ENCODE measurements around the gene TAF12. TPM values are rescaled to one million over a fixed set of nuclear protein-coding genes. Genes with fewer than 3 reads are reported as not detected.

Gene TAF12
- total and polyA plus RNA-seq, 2 of the 4 experiments (the other 2 are of a cell fraction) = 28.8 to 31.7 TPM

GRCh38 chr1:28682840-28683239, 40.0 kb upstream of the TAF12 start:
- H4K5ac ChIP-seq (ENCODE audit: low read depth, low read length) = no peak overlapping the region
- intact Hi-C loops (cut with micrococcal nuclease) (no loop called here), dilution Hi-C loops (cut with HindIII; ENCODE audit: low sequenced_read_pairs, unreplicated experiment) (no loop called here), in situ Hi-C loops (cut with MboI; ENCODE audit: low sequenced_read_pairs) (no loop called here)
- no peak overlapping the region for H3K9ac ChIP-seq (ENCODE audit: low read depth, low read length)
- no peak overlapping the region for H3K4me2 ChIP-seq (ENCODE audit: low read depth, low read length)
- H3K56ac ChIP-seq (ENCODE audit: extremely low read depth, insufficient read depth, low read length) = peak overlapping the region; percentile 20; the same call in 1 of the 2 replicates
- H4K20me1 ChIP-seq (ENCODE audit: insufficient read depth, low read length) = no peaks in the 10 kb centered on the region
- H3K27me3 ChIP-seq (ENCODE audit: control insufficient read depth, insufficient read depth, low read length) = no peaks in the 10 kb centered on the region
- H3K18ac ChIP-seq (ENCODE audit: low read depth, low read length) = no peak overlapping the region
- H2BK5ac ChIP-seq (ENCODE audit: low read depth, low read length, poor library complexity, severe bottlenecking) = no peak overlapping the region
- no peaks in the 10 kb centered on the region for H3K9me3 ChIP-seq (ENCODE audit: control insufficient read depth, insufficient read depth, low read length)
- H2BK120ac ChIP-seq (ENCODE audit: low read depth, low read length) = no peak overlapping the region
- peaks cover 12 to 34% of the 10 kb centered on the region in 2 experiments for H3K79me1 ChIP-seq (ENCODE audit: low read depth in 1 of 2, low read length in 2 of 2)
- DNase-seq (peak; percentile 31), ATAC-seq (ENCODE audit: low read depth) (no peak)
- no TSS peak for BruUV-seq (replicated peaks)
- H3K9me1 ChIP-seq (ENCODE audit: insufficient read depth, low read length) = peaks cover 8% of the 10 kb centered on the region; the same call in 1 of the 2 replicates
- H2BK20ac ChIP-seq (ENCODE audit: low read depth, low read length) = no peak overlapping the region
- H3K14ac ChIP-seq (replicated peaks; ENCODE audit: low read depth, low read length) = no peak overlapping the region
- H2AFZ ChIP-seq (replicated peaks; ENCODE audit: low read length, poor library complexity) = no peak overlapping the region
- no peak overlapping the region for H2AK9ac ChIP-seq (replicated peaks; ENCODE audit: low read depth, low read length, poor library complexity)
- no peak overlapping the region for H3K4ac ChIP-seq (ENCODE audit: low read depth, low read length)
- H4K8ac ChIP-seq (ENCODE audit: low read depth in 2 of 2, low read length in 2 of 2) = no peak overlapping the region
- TF ChIP-seq RFX5 (IDR thresholded peaks at IDR 0.05; ENCODE audit: low read depth, low read length) = no peak
- TF ChIP-seq NFE2L2 (IDR thresholded peaks at IDR 0.05; ENCODE audit: low read depth, low read length) = no peak
- no peak for TF ChIP-seq SMC3 (IDR thresholded peaks at IDR 0.05; ENCODE audit: low read depth, low read length)
- TF ChIP-seq FOS (IDR thresholded peaks at IDR 0.05; ENCODE audit: low read depth, low read length) = no peak
- no peak for TF ChIP-seq CHD1 (IDR thresholded peaks at IDR 0.05; ENCODE audit: low read depth, low read length)
- TF ChIP-seq RAD21 (IDR thresholded peaks at IDR 0.05; ENCODE audit: low read length) = no peak
- no peak for TF ChIP-seq CTCF (conservative IDR thresholded peaks at IDR 0.05; ENCODE audit: low read depth, low read length)
- TF ChIP-seq RCOR1 (IDR thresholded peaks at IDR 0.05; ENCODE audit: insufficient replicate concordance, low read length) = no peak
- TF ChIP-seq CEBPB (IDR thresholded peaks at IDR 0.05; ENCODE audit: low read depth, low read length) = no peak
- TF ChIP-seq MAFK (IDR thresholded peaks at IDR 0.05; ENCODE audit: low read depth, low read length) = no peak
- TF ChIP-seq MAZ (IDR thresholded peaks at IDR 0.05; ENCODE audit: borderline replicate concordance, low read depth, low read length) = no peak
- TF ChIP-seq POLR2A (IDR thresholded peaks at IDR 0.05; ENCODE audit: low read depth, low read length) = no peak
- no peak for TF ChIP-seq MXI1 (IDR thresholded peaks at IDR 0.05; ENCODE audit: borderline replicate concordance, low read depth, low read length)
- TF ChIP-seq USF2 (IDR thresholded peaks at IDR 0.05; ENCODE audit: low read depth, low read length) = no peak
- TF ChIP-seq ELK1 (IDR thresholded peaks at IDR 0.05; ENCODE audit: borderline replicate concordance, low read depth, low read length) = no peak
- TF ChIP-seq BHLHE40 (IDR thresholded peaks at IDR 0.05; ENCODE audit: low read depth, low read length) = no peak
- POLR2A ChIA-PET (ENCODE audit: unreplicated experiment) = no interaction called here
- H3K23ac ChIP-seq (ENCODE audit: low read depth, low read length) = no peak overlapping the region
- no peak overlapping the region for H3K27ac ChIP-seq (ENCODE audit: insufficient read depth, low read length)
- H3K4me1 ChIP-seq (ENCODE audit: control insufficient read depth, insufficient read depth, low read length) = peaks cover 4% of the 10 kb centered on the region
- no peak overlapping the region for H4K91ac ChIP-seq (ENCODE audit: insufficient read depth, low read depth, low read length)
- H2AK5ac ChIP-seq (ENCODE audit: low read depth, low read length) = no peak overlapping the region
- no peak overlapping the region for H3K4me3 ChIP-seq (ENCODE audit: insufficient read depth, low read depth, low read length)
- CTCF ChIA-PET = interaction anchor here (1.3 kb wide), 1 partner anchor 53 kb away, joined by 4 read pairs; no protein-coding TSS in a partner anchor
- 100% methylated on average over 2 of the region's 6 CpGs; no CpG with 5 or more reads in 1 of the 2 experiments for WGBS, 2 experiments (ENCODE audit: extremely low coverage in 2 of 2, insufficient read length in 1 of 2)
- H2BK15ac ChIP-seq (ENCODE audit: low read depth, low read length) = no peak overlapping the region
- H3K36me3 ChIP-seq (ENCODE audit: control insufficient read depth, insufficient read depth, low read length) = peaks cover 5% of the 10 kb centered on the region

Data from IMR-90 (cell line).